ENCODE results near the gene KIAA1328. TPM values are rescaled to one million over a fixed set of nuclear protein-coding genes. Genes with fewer than 3 reads are reported as not detected.

The KIAA1328 gene
- total RNA-seq, 4 donors from 2014 or later, result 16.1 to 32.0 (median 20.1) TPM

DNA sequence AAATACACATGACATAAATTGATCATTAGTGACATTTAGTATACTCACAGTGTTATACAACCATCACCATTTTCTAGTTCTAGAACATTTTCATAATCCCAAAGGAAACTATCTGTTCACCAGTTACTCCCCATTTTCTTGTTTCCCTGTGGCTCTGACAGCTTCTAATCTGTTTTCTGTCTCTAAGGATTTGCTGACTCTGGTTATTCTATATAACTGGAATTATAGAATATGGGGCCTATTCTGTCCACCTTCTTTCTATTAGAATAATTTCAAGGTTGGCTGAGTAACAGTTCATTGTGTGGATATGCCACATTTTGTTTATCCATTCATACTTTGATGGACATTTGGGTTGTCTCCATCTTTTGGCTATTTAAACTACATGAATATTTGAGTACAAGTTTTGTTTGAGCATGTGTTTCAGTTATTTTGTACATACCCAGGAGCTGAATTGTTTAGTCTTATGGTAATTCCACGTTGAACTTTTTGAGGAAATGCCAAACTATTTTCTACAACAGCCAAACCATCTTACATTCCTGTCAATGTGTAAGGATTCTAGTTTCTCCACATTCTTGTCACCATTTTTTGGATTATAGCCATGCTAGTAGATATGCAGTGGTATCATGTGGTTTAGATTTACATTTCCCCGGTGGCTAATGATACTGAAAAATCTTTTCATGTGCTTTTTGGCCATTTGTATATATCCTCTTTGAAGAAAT is 20.5 kb downstream of the KIAA1328 start:
- no peak for DNase-seq (ENCODE audit: low spot score in 2 of 2)
- H3K4me3 ChIP-seq (ENCODE audit: low read depth, poor library complexity, severe bottlenecking), result no peak overlapping the region
- 24 to 33% methylated on average over 2 of the region's 2 CpGs for WGBS, 2 donors
- intact Hi-C loops (cut with DNase I; ENCODE audit: low total_unique reads), result no loop called here
- no peak for TF ChIP-seq POLR2A (IDR thresholded peaks at IDR 0.05)
- TF ChIP-seq, protein P1, sequence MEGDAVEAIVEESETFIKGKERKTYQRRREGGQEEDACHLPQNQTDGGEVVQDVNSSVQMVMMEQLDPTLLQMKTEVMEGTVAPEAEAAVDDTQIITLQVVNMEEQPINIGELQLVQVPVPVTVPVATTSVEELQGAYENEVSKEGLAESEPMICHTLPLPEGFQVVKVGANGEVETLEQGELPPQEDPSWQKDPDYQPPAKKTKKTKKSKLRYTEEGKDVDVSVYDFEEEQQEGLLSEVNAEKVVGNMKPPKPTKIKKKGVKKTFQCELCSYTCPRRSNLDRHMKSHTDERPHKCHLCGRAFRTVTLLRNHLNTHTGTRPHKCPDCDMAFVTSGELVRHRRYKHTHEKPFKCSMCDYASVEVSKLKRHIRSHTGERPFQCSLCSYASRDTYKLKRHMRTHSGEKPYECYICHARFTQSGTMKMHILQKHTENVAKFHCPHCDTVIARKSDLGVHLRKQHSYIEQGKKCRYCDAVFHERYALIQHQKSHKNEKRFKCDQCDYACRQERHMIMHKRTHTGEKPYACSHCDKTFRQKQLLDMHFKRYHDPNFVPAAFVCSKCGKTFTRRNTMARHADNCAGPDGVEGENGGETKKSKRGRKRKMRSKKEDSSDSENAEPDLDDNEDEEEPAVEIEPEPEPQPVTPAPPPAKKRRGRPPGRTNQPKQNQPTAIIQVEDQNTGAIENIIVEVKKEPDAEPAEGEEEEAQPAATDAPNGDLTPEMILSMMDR (IDR thresholded peaks at IDR 0.05), result no peak

DNA sequence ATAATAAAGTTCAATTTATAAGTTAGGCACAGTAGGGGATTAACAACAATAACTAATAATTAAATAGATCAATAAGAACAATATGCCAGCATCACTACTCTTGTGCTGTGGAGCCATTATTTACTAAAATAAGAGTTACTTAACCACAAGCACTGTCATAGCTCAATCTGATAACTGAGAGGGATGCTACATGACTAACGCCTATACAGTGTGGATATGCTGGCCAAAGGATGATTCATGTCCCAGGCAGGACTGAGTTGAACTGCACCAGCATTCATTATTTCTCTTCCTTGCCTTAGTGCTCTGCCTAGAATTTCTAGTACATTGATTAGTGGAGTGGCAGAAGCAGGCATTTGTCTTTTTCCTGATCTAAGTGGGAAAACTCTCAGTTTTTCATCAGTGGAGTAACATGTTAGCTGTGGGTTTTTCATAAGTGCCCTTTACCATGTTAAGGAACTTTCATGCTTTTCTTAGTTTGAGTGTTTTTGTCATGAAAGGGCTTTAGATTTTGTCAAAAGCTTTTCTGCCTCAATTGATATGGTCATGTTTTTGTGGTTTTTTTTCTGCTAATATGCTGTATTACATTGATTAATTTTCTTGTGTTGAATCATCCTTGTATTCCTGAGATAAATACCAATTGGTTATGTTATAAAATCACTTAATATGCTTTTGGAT is 21.7 kb downstream of the KIAA1328 start:
- DNase-seq (ENCODE audit: low spot score in 2 of 2), result no peak
- intact Hi-C loops (cut with DNase I; ENCODE audit: low total_unique reads), result no loop called here
- no peak for TF ChIP-seq POLR2A (IDR thresholded peaks at IDR 0.05)
- WGBS, 2 donors, result 28 to 33% methylated on average over 1 of the region's 1 CpG
- no peak overlapping the region for H3K4me3 ChIP-seq (ENCODE audit: low read depth, poor library complexity, severe bottlenecking)

DNA sequence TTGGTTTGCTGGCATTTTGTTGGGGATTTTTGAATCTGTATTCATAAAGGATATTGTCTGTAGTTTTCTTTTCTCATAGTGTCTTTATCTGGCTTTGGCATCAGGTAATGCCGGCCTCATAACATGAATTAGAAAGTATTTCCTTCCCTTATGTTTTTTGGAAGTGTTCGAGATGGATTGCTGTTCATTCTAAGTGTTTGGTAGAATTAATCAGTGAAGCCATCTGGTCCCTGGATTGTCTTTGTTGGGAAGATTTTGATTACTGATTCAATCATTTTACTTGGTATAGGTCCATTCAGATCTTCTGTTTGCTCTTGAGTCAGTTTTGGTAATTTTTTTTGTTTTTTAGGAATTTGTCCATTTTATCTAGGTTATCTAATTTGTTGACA is 22.3 kb downstream of the KIAA1328 start:
- 64 to 87% methylated on average over 2 of the region's 2 CpGs for WGBS, 2 donors
- no peak for DNase-seq (ENCODE audit: low spot score in 2 of 2)
- TF ChIP-seq, protein P1 (IDR thresholded peaks at IDR 0.05), result no peak
- TF ChIP-seq POLR2A (IDR thresholded peaks at IDR 0.05), result no peak
- intact Hi-C loops (cut with DNase I; ENCODE audit: low total_unique reads), result no loop called here
- H3K4me3 ChIP-seq (ENCODE audit: low read depth, poor library complexity, severe bottlenecking), result no peak overlapping the region

DNA sequence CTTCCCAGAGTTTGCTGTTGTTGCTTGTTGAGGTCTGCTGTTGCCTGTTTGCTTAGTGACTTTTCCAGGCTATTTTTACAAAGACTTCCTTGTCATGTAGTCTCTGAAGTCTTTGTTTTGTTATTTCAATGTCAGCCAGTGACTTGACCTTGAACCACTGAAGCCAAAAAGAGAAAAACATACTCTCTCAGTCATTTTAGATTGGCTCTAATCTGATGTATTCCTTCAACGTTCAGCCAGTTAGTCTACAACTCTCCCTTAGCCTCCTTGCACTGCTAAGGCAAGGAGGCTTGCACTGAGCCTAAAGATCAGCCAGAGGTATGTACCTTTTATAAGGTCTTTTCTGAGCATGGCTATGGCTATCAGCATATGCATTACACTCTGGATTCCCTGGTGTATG is 27.9 kb downstream of the KIAA1328 start:
- WGBS, 2 donors, result 60 to 76% methylated on average over 1 of the region's 1 CpG
- DNase-seq (ENCODE audit: low spot score in 2 of 2), result no peak
- intact Hi-C loops (cut with DNase I; ENCODE audit: low total_unique reads), result no loop called here
- TF ChIP-seq POLR2A (IDR thresholded peaks at IDR 0.05), result no peak
- TF ChIP-seq, protein P1 (IDR thresholded peaks at IDR 0.05), result no peak
- no peak overlapping the region for H3K4me3 ChIP-seq (ENCODE audit: low read depth, poor library complexity, severe bottlenecking)

DNA sequence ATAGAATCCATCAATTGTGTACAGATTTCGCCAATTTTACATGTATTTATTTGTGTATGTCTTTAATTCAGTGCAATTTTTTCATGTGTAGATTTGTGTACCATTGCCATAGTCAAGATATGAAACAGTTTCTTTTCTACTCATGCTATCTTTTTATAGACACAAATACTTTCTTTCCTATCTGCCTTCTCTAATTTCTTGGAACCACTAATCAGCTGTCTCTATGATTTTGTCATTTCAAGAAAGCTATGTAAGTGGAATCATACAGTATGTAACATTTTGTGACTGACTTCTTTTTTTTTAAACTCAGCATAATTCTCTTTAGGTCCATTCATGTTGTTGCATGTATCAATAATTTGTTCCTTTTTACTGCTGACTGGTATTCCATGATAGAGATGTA is 33.3 kb downstream of the KIAA1328 start:
- 96 to 100% methylated on average over 1 of the region's 1 CpG for WGBS, 2 donors
- no peak overlapping the region for H3K4me3 ChIP-seq (ENCODE audit: low read depth, poor library complexity, severe bottlenecking)
- TF ChIP-seq POLR2A (IDR thresholded peaks at IDR 0.05), result no peak
- TF ChIP-seq, protein P1 (IDR thresholded peaks at IDR 0.05), result no peak
- intact Hi-C loops (cut with DNase I; ENCODE audit: low total_unique reads), result no loop called here
- DNase-seq (ENCODE audit: low spot score in 2 of 2), result no peak

DNA sequence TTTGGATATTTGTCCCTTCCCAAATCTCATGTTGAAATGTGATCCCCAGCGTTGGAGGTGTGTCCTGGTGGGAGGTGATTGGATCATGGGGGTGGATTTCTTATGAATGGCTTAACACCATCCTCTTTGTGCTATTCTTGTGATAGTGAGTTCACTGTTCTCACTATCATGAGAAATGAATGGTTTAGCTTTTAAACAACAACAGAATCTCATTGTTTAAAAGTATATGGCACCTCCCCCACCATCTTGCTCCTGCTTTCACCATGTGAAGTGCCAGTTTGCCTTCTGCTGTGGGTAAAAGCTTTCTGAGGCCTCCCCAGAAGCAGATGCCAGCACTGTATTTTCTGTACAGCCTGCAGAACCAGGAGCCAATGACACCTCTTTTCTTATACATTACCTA is 38.1 kb downstream of the KIAA1328 start:
- 94 to 97% methylated on average over 1 of the region's 1 CpG for WGBS, 2 donors
- no peak for DNase-seq (ENCODE audit: low spot score in 2 of 2)
- no peak overlapping the region for H3K4me3 ChIP-seq (ENCODE audit: low read depth, poor library complexity, severe bottlenecking)
- intact Hi-C loops (cut with DNase I; ENCODE audit: low total_unique reads), result no loop called here
- no peak for TF ChIP-seq POLR2A (IDR thresholded peaks at IDR 0.05)
- TF ChIP-seq, protein P1 (IDR thresholded peaks at IDR 0.05), result no peak

Data from lower leg skin (tissue), 4 donors.